GM18505 (cell line): ENCODE measurements around the gene RAB40B.

Source experiments
- ATAC-seq: cut with Tn5 transposase; IDR thresholded peaks from one replicate; pipeline ENCODE4 v1.9.1; 2021; ENCODE audit not compliant: unreplicated experiment
- POLR2A ChIP-seq: IDR thresholded peaks from 4 replicates; pipeline ENCODE4 v1.6.1; 2011; ENCODE audit warnings: borderline replicate concordance; ENCODE audit not compliant: insufficient read depth, insufficient read length; ENCODE audit errors: extremely low read depth

The RAB40B gene

DNA sequence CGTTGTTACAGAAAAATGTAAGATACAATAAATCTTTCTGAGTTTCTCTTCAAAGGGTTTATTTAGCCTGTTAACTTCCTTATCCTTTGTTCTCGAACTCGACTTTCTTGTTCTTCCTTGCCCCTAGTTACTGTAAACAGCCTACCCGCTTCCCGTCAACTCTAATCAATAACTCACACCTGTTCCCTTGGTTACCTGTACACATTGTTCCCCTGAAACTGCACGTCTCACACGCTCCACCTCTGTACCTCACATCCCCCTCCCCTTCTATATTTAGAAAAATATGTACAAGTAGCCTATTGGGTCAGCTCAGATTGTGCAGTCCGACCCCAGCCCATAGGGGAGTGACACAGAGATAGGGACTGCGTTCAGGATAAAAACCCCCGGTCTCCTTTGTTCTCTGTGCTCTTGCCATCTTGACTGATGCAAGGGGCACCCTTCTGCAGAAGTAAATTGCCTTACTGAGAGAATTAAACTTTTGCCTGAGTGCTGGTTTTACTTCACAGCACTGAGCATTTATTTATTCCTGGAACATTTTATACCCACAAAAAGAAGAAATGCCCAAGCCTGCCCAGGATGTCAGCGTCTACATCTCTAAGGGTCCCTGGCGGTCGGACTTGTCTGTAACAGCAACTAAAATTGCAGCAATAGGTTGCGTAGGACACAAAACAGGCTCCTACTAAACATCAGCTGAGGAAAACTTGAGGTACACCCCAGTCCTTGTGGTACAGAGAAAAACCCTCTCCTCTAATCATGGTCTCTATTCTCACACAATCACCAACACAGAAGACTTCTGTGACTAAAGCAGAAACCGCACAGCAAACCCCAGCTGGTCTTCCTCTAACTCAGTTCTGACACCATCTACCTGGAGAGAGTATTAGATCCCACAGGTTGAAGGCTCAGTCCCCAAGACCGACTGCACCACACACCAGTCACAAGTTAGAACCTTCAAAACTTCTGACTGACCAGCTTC lies 61.6 kb downstream of the RAB40B start:
- no peak for ATAC-seq
- TF ChIP-seq POLR2A = no peak

DNA sequence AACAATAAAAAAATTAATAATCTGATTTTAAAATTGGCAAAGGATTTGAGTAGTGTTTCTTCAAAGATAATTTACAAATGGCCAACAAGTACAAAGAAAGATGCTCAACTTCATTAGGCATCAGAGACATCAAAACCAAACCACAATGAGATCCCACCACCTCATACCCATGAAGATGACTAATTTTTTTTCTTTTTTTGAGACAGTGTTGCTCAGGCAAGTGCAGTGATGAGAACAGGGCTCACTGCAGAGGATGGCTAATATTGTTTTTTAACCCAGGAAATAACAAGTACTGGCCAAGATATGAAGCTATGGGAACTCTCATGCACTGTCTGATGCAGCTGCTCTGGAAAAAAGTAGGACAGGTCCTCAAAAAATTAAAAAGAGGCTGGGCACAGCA lies 65.2 kb downstream of the RAB40B start:
- no peak for ATAC-seq

DNA sequence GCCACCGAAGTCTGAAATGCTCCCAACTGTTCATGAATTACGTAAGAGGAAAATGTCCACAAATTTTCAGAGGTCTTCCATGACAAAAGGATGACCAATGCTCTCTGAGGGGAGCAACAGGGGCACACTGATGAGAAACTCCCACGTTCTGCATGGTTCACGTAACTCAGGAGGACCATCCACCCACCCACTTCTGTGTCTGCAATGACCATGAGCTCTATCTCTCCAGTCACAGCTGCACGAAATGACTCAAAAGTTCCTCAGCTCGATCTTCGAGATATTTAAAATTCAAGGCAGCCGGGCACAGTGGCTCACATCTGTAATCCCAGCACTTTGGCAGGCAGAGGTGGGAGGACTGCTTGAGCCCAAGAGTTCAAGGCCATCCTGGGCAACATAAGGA lies 66.0 kb downstream of the RAB40B start:
- TF ChIP-seq POLR2A = no peak
- ATAC-seq = no peak

More for the DNA sequence above, 65.2 kb downstream of the RAB40B start:
- TF ChIP-seq POLR2A = no peak

DNA sequence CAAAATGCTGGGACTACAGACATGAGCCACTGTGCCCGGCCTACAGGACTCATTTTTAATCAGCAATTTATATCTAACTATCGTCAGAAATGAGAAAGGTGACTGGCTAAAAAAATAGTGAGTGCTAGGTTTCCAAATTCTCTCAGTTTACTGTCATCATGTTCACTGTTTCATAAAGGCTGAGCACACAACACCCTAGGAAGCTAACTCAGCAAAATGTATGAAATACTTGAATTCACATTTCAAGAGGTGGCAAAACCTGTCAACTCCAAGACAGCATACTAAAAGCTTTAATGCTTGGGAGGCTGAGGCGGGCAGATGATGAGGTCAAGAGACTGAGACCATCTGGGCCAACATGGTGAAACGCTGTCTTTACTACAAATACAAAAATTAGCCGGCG lies 67.0 kb downstream of the RAB40B start:
- ATAC-seq = no peak
- TF ChIP-seq POLR2A = no peak

- no peak for TF ChIP-seq POLR2A
Measured at GRCh38 chr17:82630212-82630611, 68.3 kb downstream of the RAB40B start.

DNA sequence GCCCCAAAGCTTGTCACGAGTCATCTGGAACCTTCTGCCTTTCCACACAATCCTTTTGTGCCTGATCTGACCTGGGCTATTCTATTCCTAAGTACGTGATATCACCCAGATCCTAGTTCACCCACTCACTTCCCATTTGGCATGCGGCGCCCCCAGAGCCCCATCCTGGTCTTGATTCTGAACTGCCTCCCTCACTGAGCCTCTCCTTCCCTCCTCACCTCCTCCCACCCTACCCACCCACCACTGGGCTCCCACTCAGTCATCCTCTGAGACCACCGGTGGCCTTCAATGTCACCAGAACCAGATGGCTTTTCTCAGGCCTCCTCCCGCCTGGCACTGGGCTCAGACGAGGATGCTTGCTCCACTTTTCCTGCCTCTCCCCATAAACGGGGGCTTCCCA lies 68.8 kb downstream of the RAB40B start:
- no peak for ATAC-seq
- TF ChIP-seq POLR2A = no peak

More at GRCh38 chr17:82630212-82630611, 68.3 kb downstream of the RAB40B start:
- ATAC-seq = no peak

GRCh38 chr17:82627405-82627804 lies 71.1 kb downstream of the RAB40B start:
- no peak for TF ChIP-seq POLR2A
- ATAC-seq = no peak

DNA sequence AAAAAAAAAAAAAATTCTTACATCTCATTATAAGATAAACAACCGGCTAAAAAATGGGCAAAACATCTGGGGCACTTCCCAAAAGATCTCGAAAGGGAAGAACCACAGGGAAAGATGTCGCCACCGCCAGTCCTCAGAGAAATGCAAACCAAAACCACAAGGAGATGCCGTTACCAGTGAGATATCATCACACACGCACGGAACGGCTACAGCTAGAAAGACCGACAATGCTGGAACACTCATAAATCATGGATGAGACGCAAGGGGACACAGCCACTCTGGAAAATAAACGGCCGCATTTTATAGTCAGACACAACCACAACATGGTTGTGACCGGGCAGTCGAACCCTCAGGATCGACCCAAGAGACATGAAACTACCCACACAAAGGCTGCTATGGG lies 74.8 kb downstream of the RAB40B start:
- no peak for ATAC-seq
- TF ChIP-seq POLR2A = no peak

DNA sequence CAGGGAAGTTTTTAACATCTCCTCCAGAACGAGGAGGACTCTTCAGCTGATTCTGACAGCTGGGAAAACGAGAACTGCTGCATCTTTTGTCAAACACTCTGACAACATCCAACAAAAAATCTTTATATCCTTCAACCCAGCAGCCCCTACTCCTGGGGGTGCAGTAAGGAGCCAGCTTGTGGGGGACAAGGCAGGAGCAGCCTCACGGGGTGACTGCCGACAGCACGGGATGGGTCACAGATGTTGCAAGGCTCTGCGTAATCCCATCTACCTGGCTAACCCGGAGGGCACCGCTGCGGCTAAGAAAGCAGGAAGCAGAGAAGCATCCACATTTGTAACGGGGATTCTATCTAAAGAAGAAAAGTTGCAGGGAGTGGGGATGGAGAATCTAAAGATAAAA lies 78.9 kb downstream of the RAB40B start:
- no peak for ATAC-seq

DNA sequence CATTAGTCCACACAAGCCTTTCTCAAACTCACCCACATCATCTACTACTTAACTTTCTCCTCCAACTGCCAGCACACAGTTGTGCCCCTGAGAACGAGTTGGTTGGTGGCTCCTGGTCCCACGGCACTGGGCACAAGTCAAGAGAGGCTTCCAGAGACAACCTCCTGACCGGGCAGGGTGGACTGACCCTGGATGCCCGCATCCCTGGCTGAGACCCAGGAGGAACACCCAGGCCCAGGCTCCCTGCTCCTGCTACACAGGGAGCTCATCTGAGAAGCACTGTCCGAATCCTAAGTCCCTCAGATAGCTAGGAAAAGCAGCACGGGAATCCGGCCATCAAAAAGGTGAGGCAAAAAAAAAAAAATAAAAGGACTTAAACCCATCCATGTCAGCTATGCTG lies 79.3 kb downstream of the RAB40B start:
- TF ChIP-seq POLR2A = no peak
- no peak for ATAC-seq

More for the DNA sequence above, 78.9 kb downstream of the RAB40B start:
- no peak for TF ChIP-seq POLR2A

DNA sequence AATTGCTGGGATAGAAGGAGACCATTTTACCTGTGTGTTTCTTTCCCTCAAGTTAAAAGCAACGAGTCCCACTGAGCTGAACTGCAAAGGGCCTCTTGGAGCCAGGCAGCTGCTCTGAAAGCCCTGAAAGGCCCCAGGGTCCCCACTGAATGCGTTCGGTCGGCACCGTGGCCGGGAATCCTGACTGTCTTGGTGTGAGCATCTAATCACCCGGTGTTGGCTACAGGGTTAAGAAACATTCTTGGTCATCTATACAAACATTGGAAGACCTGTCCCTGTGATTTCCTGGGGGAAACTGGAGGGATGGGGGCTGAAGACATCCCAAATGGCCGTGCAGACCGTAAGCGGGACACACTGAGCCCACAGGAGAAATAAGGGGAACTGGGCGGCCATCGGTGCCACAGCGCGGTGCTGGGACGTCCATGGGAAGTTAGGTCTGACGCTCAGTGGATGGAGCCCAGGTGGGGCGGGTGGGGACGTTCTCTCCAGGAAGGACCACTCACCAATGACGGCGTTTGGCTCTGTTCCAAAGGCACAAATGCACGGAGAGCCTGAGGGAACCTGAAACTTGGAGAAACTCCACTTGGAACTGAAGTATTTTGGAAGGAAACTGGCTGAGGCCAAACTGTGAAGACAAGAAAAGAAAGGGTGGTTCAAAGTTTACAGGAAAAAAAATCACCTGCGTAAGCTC lies 82.3 kb downstream of the RAB40B start:
- no peak for ATAC-seq
- no peak for TF ChIP-seq POLR2A

DNA sequence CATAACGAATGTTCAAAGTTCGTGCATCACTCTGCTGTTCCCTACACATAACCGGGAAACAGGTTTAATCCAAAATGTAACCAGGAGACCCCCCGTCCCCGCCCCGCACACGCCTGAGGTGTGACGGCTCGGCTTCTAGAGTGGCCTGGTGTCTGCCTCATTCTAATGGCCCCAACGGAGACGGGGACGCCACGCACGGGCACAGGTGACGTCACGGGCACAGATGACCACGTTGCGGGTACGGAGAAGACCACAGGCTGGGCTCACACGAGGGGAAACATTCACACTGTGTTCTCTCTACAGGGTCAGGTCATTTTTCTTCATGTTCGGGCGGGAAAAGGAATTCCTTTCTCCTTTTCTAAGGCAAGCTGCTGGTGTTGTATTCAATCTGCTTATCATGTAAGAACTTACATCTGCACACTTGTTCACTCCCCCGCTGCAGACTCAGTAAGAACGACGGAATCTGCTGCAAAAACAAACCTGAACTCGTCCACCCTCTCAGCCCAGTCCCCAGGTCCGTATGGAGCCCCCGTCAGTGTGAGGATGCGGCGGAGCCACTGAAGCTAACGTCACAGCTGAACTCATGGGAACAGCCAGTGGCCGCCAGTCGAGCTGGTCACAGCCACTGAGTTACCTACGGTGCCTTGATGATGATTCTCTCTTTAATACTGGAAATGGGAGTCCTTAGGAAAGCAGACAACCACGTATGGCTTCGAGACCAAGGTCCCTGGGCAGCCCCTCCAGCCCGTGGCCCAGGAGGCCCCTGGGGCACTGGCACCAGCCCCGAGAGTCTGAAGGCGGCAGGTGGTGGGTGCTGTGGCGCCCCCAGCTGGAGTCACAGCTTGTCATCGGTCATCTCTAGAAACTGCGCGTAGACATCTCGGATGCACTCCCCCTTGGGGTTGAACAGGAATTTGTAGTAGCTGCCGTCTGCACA lies 83.1 kb downstream of the RAB40B start:
- no peak for ATAC-seq

More for the DNA sequence above, 83.1 kb downstream of the RAB40B start:
- TF ChIP-seq POLR2A = no peak
